ENCODE results near the gene ARHGAP26.

The ARHGAP26 gene

DNA sequence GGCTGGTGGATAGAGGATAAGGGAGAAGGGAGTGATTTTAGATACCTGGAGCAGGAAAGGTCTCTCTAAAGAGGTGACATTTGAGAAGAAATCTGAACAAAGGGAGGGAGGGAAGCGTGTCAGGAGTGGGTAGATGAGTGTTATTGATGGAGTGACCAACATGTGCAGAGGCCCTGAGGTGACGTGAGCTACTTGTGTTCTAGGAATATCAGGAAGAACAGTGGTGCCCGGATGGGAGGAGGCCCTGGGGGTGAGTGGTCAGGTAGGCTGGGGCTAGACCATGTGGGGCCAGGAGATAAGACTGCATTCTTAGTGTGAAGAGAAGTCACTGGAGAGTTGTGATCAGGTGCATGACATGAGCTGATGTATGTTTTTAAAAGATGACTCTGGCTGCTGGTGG is 256.2 kb downstream of the ARHGAP26 start:
- H3K9me3 ChIP-seq (ENCODE audit: control insufficient read depth in 1 of 2, low read length in 2 of 2) = no peaks in the 10 kb centered on the region
- H3K27ac ChIP-seq (ENCODE audit: low read depth, low read length) = no peak overlapping the region
- H3K4me3 ChIP-seq (ENCODE audit: low read depth in 1 of 2, low read length in 2 of 2) = no peak overlapping the region
- peaks cover 4 to 9% of the 10 kb centered on the region in 2 donors for H3K4me1 ChIP-seq (ENCODE audit: control insufficient read depth in 1 of 2, insufficient read depth in 2 of 2, low read length in 2 of 2)
- no peaks in the 10 kb centered on the region for H3K27me3 ChIP-seq (ENCODE audit: control insufficient read depth in 1 of 2, insufficient read depth in 2 of 2, low read length in 2 of 2)
- no peak overlapping the region for H3K9ac ChIP-seq (ENCODE audit: low read depth in 1 of 2, low read length in 2 of 2)
- H3K36me3 ChIP-seq (ENCODE audit: control insufficient read depth in 1 of 2, insufficient read depth in 2 of 2, low read length in 2 of 2) = peaks cover 0 to 8% of the 10 kb centered on the region in 2 donors

DNA sequence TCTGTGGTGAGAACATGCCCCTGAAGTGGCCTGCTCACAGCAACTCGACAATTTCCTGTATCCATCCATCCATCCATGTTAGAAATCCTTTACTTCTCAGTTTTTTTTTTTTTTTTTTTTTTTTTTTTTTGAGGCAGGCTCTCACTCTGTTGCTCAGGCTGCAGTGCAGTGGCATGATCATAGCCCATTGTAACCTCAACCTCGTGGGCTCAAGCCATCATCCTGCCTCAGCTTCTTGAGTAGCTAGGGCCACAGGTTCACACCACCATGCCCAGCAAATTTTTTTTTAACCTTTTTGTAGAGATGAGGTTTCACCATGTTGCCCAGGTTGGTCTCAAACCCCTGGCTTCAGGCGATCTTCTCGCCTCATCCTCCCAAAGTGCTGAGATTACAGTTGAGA is 259.1 kb downstream of the ARHGAP26 start:
- Histone ChIP-seq H3K27ac (ENCODE audit: low read depth, low read length) (no peak overlapping the region), H3K9me3 (ENCODE audit: control insufficient read depth in 1 of 2, low read length in 2 of 2) (no peaks in the 10 kb centered on the region), H3K4me1 (ENCODE audit: control insufficient read depth in 1 of 2, insufficient read depth in 2 of 2, low read length in 2 of 2) (peaks cover 0 to 8% of the 10 kb centered on the region in 2 donors), H3K4me3 (ENCODE audit: low read depth in 1 of 2, low read length in 2 of 2) (no peak overlapping the region), H3K27me3 (ENCODE audit: control insufficient read depth in 1 of 2, insufficient read depth in 2 of 2, low read length in 2 of 2) (no peaks in the 10 kb centered on the region), H3K9ac (ENCODE audit: low read depth in 1 of 2, low read length in 2 of 2) (no peak overlapping the region), H3K36me3 (ENCODE audit: control insufficient read depth in 1 of 2, insufficient read depth in 2 of 2, low read length in 2 of 2) (peaks cover 0 to 3% of the 10 kb centered on the region in 2 donors)

DNA sequence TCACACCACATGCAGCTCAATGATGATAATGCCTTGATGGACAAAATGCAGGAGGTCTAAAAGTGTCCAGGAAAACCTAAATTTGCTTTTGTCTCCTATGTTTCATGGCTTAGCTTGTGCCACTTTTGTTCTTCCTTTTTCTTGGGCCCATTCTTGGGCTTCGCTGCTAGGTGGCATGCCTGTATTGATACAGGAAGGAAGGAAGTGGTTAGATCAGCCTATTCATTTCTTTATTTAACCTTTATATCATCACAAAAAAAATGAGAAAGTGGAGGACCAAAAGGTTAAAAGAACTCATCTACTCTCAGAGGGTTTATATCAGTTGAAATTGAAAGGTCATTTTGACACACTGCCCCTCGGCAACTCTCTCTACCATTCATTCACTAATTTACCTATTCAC is 260.2 kb downstream of the ARHGAP26 start:
- H3K9ac ChIP-seq (ENCODE audit: low read depth in 1 of 2, low read length in 2 of 2) = no peak overlapping the region
- no peaks in the 10 kb centered on the region for H3K9me3 ChIP-seq (ENCODE audit: control insufficient read depth in 1 of 2, low read length in 2 of 2)
- H3K27me3 ChIP-seq (ENCODE audit: control insufficient read depth in 1 of 2, insufficient read depth in 2 of 2, low read length in 2 of 2) = no peaks in the 10 kb centered on the region
- no peak overlapping the region for H3K27ac ChIP-seq (ENCODE audit: low read depth, low read length)
- no peak overlapping the region for H3K4me3 ChIP-seq (ENCODE audit: low read depth in 1 of 2, low read length in 2 of 2)
- H3K36me3 ChIP-seq (ENCODE audit: control insufficient read depth in 1 of 2, insufficient read depth in 2 of 2, low read length in 2 of 2) = peaks cover 0 to 3% of the 10 kb centered on the region in 2 donors
- H3K4me1 ChIP-seq (ENCODE audit: control insufficient read depth in 1 of 2, insufficient read depth in 2 of 2, low read length in 2 of 2) = peaks cover 0 to 8% of the 10 kb centered on the region in 2 donors

DNA sequence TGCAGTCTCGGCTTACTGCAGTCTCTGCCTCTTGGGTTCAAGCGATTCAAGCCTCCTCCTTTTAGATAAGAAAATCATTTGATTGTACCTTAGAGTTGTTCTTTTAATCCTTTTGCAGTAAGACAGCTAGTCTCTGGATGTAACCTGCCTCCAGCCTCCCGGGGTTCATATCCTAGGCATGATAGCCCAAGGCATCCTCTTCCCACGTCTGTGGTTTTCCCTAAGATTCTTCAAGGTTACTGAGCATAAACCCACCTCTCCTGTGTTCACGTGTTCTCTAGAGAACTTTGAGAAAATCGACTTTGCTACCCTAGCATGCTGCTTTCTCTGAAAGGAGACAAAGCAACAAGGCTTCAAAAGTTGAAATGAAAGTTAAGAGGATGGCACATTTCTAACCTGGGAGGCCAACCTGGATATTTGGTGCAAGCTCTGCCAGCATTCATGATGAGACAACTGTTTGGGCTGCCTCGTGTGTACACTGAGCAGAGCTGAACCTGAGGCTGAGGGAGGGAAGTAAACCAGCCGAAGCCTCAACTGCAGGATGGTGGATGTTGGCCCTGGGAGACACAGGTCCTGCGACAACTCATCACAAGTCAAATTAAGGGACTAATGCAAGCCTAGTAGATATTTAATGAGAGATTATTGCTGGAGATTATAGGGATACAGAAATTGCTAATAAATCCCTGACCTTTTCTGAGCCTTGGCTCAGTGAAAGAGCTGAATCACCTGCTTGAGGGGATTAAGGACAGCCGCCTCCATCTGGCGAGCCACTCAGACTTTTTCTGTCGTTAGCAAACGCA is 261.8 kb downstream of the ARHGAP26 start:
- Histone ChIP-seq H3K9ac (ENCODE audit: low read depth in 1 of 2, low read length in 2 of 2) (no peak overlapping the region), H3K4me3 (ENCODE audit: low read depth in 1 of 2, low read length in 2 of 2) (no peak overlapping the region)

DNA sequence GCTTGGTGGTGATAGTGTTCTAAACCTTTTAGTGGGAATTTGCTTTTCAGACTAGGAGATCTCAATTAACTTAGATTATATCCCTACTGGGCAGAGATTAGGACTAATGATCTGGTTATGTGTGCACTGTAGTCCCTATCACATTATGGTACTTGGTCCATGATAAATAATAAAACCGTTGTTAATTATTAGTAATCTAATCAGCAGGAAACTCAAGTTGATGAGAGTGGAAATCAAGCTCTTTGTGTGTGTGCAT is 262.3 kb downstream of the ARHGAP26 start:
- no peaks in the 10 kb centered on the region for H3K27me3 ChIP-seq (ENCODE audit: control insufficient read depth in 1 of 2, insufficient read depth in 2 of 2, low read length in 2 of 2)
- no peak overlapping the region for H3K4me3 ChIP-seq (ENCODE audit: low read depth in 1 of 2, low read length in 2 of 2)
- peaks cover 0 to 8% of the 10 kb centered on the region in 2 donors for H3K4me1 ChIP-seq (ENCODE audit: control insufficient read depth in 1 of 2, insufficient read depth in 2 of 2, low read length in 2 of 2)
- H3K9ac ChIP-seq (ENCODE audit: low read depth in 1 of 2, low read length in 2 of 2) = no peak overlapping the region
- H3K36me3 ChIP-seq (ENCODE audit: control insufficient read depth in 1 of 2, insufficient read depth in 2 of 2, low read length in 2 of 2) = peaks cover 0 to 7% of the 10 kb centered on the region in 2 donors
- no peaks in the 10 kb centered on the region for H3K9me3 ChIP-seq (ENCODE audit: control insufficient read depth in 1 of 2, low read length in 2 of 2)
- H3K27ac ChIP-seq (ENCODE audit: low read depth, low read length) = no peak overlapping the region

More for the DNA sequence above, 261.8 kb downstream of the ARHGAP26 start:
- H3K36me3 ChIP-seq (ENCODE audit: control insufficient read depth in 1 of 2, insufficient read depth in 2 of 2, low read length in 2 of 2) = peaks cover 0 to 4% of the 10 kb centered on the region in 2 donors
- no peak overlapping the region for H3K27ac ChIP-seq (ENCODE audit: low read depth, low read length)
- no peaks in the 10 kb centered on the region for H3K9me3 ChIP-seq (ENCODE audit: control insufficient read depth in 1 of 2, low read length in 2 of 2)
- peaks cover 0 to 8% of the 10 kb centered on the region in 2 donors for H3K4me1 ChIP-seq (ENCODE audit: control insufficient read depth in 1 of 2, insufficient read depth in 2 of 2, low read length in 2 of 2)
- H3K27me3 ChIP-seq (ENCODE audit: control insufficient read depth in 1 of 2, insufficient read depth in 2 of 2, low read length in 2 of 2) = no peaks in the 10 kb centered on the region

DNA sequence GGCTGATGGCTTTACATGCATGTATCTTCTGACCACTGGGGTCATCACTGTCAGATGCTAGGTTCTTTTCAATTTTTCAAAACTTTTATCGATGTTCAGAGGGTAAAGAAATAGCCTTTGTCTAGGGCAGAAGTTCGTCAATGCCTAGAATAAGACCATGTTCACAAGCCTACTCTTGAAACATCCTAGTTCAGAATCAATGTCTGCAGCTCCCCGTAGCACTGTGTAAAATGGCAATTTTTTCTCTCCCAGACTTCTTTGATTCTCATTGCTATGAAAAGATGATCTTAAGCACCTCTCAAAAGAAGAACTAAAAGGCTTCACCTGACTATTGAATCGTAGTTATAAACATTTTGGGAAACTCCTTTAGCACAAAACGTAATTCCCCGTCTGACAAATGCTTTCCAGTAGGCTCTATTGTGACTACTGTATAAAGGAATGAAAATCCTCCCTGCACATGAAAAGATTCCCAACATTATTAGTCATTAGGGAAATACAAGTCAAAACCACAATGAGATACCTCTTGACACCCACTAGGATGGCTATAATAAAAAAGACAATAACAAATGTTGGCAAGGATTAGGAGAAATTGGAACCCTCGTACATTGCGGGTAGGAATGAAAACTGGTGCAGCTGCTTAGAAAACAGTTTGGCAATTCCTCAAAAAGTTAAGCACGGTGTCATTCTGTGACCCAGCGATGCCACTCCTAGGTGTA is 263.5 kb downstream of the ARHGAP26 start:
- Histone ChIP-seq H3K9ac (ENCODE audit: low read depth in 1 of 2, low read length in 2 of 2) (no peak overlapping the region), H3K4me3 (ENCODE audit: low read depth in 1 of 2, low read length in 2 of 2) (no peak overlapping the region), H3K9me3 (ENCODE audit: control insufficient read depth in 1 of 2, low read length in 2 of 2) (no peaks in the 10 kb centered on the region), H3K4me1 (ENCODE audit: control insufficient read depth in 1 of 2, insufficient read depth in 2 of 2, low read length in 2 of 2) (peaks cover 0 to 8% of the 10 kb centered on the region in 2 donors), H3K27ac (ENCODE audit: low read depth, low read length) (no peak overlapping the region), H3K36me3 (ENCODE audit: control insufficient read depth in 1 of 2, insufficient read depth in 2 of 2, low read length in 2 of 2) (peaks cover 0 to 8% of the 10 kb centered on the region in 2 donors), H3K27me3 (ENCODE audit: control insufficient read depth in 1 of 2, insufficient read depth in 2 of 2, low read length in 2 of 2) (no peaks in the 10 kb centered on the region)

DNA sequence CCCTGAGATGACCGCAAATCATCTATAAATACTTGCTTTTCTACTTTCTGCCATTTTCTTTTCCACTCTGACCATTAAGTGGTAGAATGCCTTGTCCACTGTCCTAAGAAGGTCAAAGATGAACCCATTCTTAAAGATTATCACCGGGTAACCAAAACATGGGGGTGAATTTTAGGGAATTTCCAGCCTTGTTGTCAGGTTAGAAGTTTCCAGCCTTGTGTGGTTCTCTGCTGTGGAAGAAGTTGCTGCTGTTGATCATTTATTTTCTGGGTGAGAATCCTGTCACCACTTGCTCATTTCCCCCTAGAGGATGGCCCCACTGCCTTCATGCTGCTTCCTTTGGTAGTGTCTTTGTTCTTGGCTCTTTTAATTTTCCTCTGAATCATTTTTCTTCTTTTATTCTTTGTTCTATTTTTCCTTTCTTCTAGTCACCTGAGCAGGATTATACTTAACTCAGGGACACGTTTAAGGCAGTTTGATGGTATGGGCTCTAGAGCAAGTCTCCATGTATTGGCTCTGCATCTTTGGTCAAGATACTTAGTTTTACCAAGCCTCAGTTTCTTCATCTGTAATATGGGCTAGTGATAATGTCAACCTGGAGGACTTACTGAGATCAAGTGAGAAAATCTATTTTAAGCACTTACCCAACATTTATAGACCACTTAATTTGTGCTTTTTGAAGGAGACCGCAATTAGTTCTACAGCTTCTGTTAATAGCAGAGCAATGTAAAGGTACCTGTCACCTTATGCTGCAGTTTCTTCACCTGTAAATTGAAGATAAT is 266.2 kb downstream of the ARHGAP26 start:
- Histone ChIP-seq H3K9me3 (ENCODE audit: control insufficient read depth in 1 of 2, low read length in 2 of 2) (no peaks in the 10 kb centered on the region), H3K9ac (ENCODE audit: low read depth in 1 of 2, low read length in 2 of 2) (no peak overlapping the region), H3K36me3 (ENCODE audit: control insufficient read depth in 1 of 2, insufficient read depth in 2 of 2, low read length in 2 of 2) (peaks cover 0 to 8% of the 10 kb centered on the region in 2 donors), H3K4me1 (ENCODE audit: control insufficient read depth in 1 of 2, insufficient read depth in 2 of 2, low read length in 2 of 2) (peaks cover 0 to 8% of the 10 kb centered on the region in 2 donors), H3K27me3 (ENCODE audit: control insufficient read depth in 1 of 2, insufficient read depth in 2 of 2, low read length in 2 of 2) (no peaks in the 10 kb centered on the region), H3K4me3 (ENCODE audit: low read depth in 1 of 2, low read length in 2 of 2) (no peak overlapping the region), H3K27ac (ENCODE audit: low read depth, low read length) (no peak overlapping the region)

DNA sequence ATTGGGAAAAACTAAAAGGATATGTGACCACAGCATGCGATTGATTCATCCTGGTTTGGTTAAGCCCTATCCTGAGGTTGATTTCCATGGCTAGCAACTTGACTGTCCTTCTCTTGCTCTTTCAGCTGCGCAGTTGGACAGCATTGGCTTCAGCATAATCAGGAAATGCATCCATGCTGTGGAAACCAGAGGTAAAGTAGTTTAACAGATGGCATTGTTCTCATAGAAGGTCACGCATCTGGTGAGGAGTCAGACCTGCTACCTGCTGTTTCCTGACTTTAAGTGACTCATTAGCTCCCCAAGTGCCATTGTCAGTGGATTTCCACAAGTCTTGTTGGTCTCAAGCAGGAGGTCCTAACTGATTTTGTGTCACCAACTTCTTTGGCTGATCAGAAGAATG is 266.9 kb downstream of the ARHGAP26 start:
- no peak overlapping the region for H3K9ac ChIP-seq (ENCODE audit: low read depth in 1 of 2, low read length in 2 of 2)
- no peaks in the 10 kb centered on the region for H3K9me3 ChIP-seq (ENCODE audit: control insufficient read depth in 1 of 2, low read length in 2 of 2)
- H3K4me3 ChIP-seq (ENCODE audit: low read depth in 1 of 2, low read length in 2 of 2) = no peak overlapping the region
- H3K27ac ChIP-seq (ENCODE audit: low read depth, low read length) = no peak overlapping the region
- no peaks in the 10 kb centered on the region for H3K27me3 ChIP-seq (ENCODE audit: control insufficient read depth in 1 of 2, insufficient read depth in 2 of 2, low read length in 2 of 2)
- peaks cover 5 to 15% of the 10 kb centered on the region in 2 donors for H3K36me3 ChIP-seq (ENCODE audit: control insufficient read depth in 1 of 2, insufficient read depth in 2 of 2, low read length in 2 of 2)
- H3K4me1 ChIP-seq (ENCODE audit: control insufficient read depth in 1 of 2, insufficient read depth in 2 of 2, low read length in 2 of 2) = peaks cover 0 to 4% of the 10 kb centered on the region in 2 donors

DNA sequence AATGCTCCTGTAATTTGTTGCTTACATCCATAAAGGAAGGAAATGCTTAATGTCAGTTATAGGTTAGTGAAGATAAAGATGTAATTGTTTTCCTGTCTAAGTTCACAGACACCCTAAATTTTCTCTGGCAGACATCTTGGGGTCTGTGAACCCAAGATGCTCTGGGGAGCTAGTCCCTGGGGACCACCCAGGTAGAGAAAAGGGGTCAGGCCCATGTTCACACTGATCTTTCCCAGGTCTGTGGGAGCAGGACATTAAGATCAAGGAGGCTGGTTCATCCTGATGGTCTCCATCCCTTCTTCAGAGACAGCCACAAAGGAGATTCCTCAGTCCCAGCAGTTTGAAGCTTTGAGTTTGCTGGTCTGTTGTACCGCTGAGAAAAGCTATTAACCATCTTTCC is 267.5 kb downstream of the ARHGAP26 start:
- no peaks in the 10 kb centered on the region for H3K27me3 ChIP-seq (ENCODE audit: control insufficient read depth in 1 of 2, insufficient read depth in 2 of 2, low read length in 2 of 2)
- H3K9me3 ChIP-seq (ENCODE audit: control insufficient read depth in 1 of 2, low read length in 2 of 2) = no peaks in the 10 kb centered on the region
- no peak overlapping the region for H3K27ac ChIP-seq (ENCODE audit: low read depth, low read length)
- H3K9ac ChIP-seq (ENCODE audit: low read depth in 1 of 2, low read length in 2 of 2) = no peak overlapping the region
- H3K4me3 ChIP-seq (ENCODE audit: low read depth in 1 of 2, low read length in 2 of 2) = no peak overlapping the region
- H3K4me1 ChIP-seq (ENCODE audit: control insufficient read depth in 1 of 2, insufficient read depth in 2 of 2, low read length in 2 of 2) = no peaks in the 10 kb centered on the region
- H3K36me3 ChIP-seq (ENCODE audit: control insufficient read depth in 1 of 2, insufficient read depth in 2 of 2, low read length in 2 of 2) = peaks cover 10 to 19% of the 10 kb centered on the region in 2 donors

DNA sequence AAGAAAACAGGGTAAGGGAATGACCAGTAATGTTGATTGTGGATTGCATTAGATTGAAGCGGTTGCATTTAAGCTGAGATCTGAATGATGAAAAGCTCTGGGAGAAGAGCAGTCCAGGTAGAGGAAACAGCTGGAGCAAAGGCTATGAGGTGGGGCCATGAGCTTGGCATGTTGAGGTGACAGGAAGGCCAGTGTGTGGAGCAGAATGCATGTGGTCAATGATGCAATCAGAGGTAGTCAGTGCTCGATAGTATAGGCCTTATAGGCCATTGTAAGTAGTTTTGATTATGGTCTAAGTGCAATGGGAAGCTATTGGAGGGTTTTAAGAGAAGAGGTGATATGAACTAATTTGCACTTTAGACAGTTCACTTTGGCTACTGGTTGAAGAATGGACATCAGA is 270.4 kb downstream of the ARHGAP26 start:
- H3K27ac ChIP-seq (ENCODE audit: low read depth, low read length) = no peak overlapping the region
- no peak overlapping the region for H3K9ac ChIP-seq (ENCODE audit: low read depth in 1 of 2, low read length in 2 of 2)
- H3K27me3 ChIP-seq (ENCODE audit: control insufficient read depth in 1 of 2, insufficient read depth in 2 of 2, low read length in 2 of 2) = no peaks in the 10 kb centered on the region
- no peaks in the 10 kb centered on the region for H3K9me3 ChIP-seq (ENCODE audit: control insufficient read depth in 1 of 2, low read length in 2 of 2)
- no peaks in the 10 kb centered on the region for H3K4me1 ChIP-seq (ENCODE audit: control insufficient read depth in 1 of 2, insufficient read depth in 2 of 2, low read length in 2 of 2)
- no peak overlapping the region for H3K4me3 ChIP-seq (ENCODE audit: low read depth in 1 of 2, low read length in 2 of 2)
- peaks cover 12 to 19% of the 10 kb centered on the region in 2 donors for H3K36me3 ChIP-seq (ENCODE audit: control insufficient read depth in 1 of 2, insufficient read depth in 2 of 2, low read length in 2 of 2)

Data from duodenal mucosa (tissue), 2 donors.